Spleen (tissue), 11 donors: Measurements from ENCODE around the gene RPA3. TPM values are rescaled to one million over a fixed set of nuclear protein-coding genes. Genes with fewer than 3 reads are reported as not detected.

Source experiments
- DNase-seq: peaks from one replicate; pipeline ENCODE4 v3.0.0-alpha.2; 2020
- H3K27ac ChIP-seq, 8 donors: fragments of 200-600 bp; sonication (generic) in 7 of 8; 1 replicate in 4 of 8; 2 replicates in 4 of 8; pipeline versions ENCODE4 v1.5.0 to v1.8.0; 2016 to 2021; ENCODE audit warnings: inconsistent platforms in 4 of 8, mild to moderate bottlenecking in 4 of 8, moderate library complexity in 1 of 8
- H3K27me3 ChIP-seq, 7 donors: fragments of 200-600 bp; sonication (generic) in 6 of 7; replicated peaks in 1 of 7; 1 replicate in 4 of 7; 2 replicates in 3 of 7; pipeline versions ENCODE4 v1.5.0 to v1.8.0; 2016 to 2021; ENCODE audit warnings: inconsistent platforms in 3 of 7, mild to moderate bottlenecking in 1 of 7
- H3K36me3 ChIP-seq, 6 donors: fragments of 200-600 bp; sonication (generic) in 5 of 6; 1 replicate in 4 of 6; 2 replicates in 2 of 6; pipeline versions ENCODE4 v1.5.0 to v1.8.0; 2016 to 2021; ENCODE audit warnings: inconsistent platforms in 2 of 6
- H3K4me1 ChIP-seq, 6 donors: fragments of 200-600 bp; sonication (generic) in 5 of 6; 1 replicate in 3 of 6; 2 replicates in 3 of 6; pipeline versions ENCODE4 v1.5.0 to v1.8.0; 2016 to 2021; ENCODE audit warnings: inconsistent platforms in 3 of 6
- H3K4me3 ChIP-seq, 8 donors: fragments of 200-600 bp; sonication (generic) in 7 of 8; 1 replicate in 4 of 8; 2 replicates in 4 of 8; pipeline versions ENCODE4 v1.5.0 to v1.8.0; 2016 to 2021; ENCODE audit warnings: inconsistent platforms in 4 of 8, mild to moderate bottlenecking in 4 of 8, moderate library complexity in 2 of 8
- H3K9me3 ChIP-seq, 8 donors: fragments of 200-600 bp; sonication (generic) in 7 of 8; 1 replicate in 4 of 8; 2 replicates in 4 of 8; pipeline versions ENCODE4 v1.5.0 to v1.8.0; 2016 to 2021; ENCODE audit warnings: inconsistent platforms in 4 of 8
- POLR2A ChIP-seq, 3 donors: fragments of 450-650 bp; IDR thresholded peaks; one replicate each; pipeline ENCODE4 v1.5.1; 2017; ENCODE audit warnings: antibody characterized with exemption in 3 of 3, mild to moderate bottlenecking in 1 of 3
- POLR2AphosphoS5 ChIP-seq, 3 donors: sonication (generic); formaldehyde crosslinking; IDR thresholded peaks; one replicate each; pipeline ENCODE4 v1.5.1; 2017; ENCODE audit warnings: antibody characterized with exemption in 3 of 3
- WGBS, 5 donors: extraction: QIAGEN DNeasy Blood & Tissue Kit in 3 of 5; methylation state at CpG; one replicate each; pipeline versions ENCODE4 v1.1.5 to v1.1.7; 2013 to 2018; 5-methylcytosine and 5-hydroxymethylcytosine counted together
- intact Hi-C: fragments of 100-400 bp; cut with DNase I; formaldehyde crosslinking; loops from one replicate; pipeline ENCODE4 v1.15.0; 2023; ENCODE audit warnings: low total_unique reads
- polyA plus RNA-seq, 3 donors: library from polyadenylated mRNA; stranded (reverse); fragments of 200-250 nt; gene quantifications; one replicate each; pipeline ENCODE4 v1.2.1, GENCODE V29; 2013
- total RNA-seq, 7 donors: library from RNA; depleted of rRNA in 3 of 7; stranded (reverse); fragments of >200 nt in 3 of 7; fragmentation: NEBNext Ultra II Directional in 4 of 7; extraction: Animal tissue kit (Norgen Biotek cat#: 25700) in 4 of 7; gene quantifications; one replicate each; pipeline versions ENCODE4 v1.1.0 to v1.2.1, GENCODE V29; 2016 to 2021
- TF ChIP-seq, protein P1 (sequence below), 11 experiments: fragments of 200-600 bp in 7 of 11; fragments of 450-650 bp in 4 of 11; sonication (generic) in 4 of 11; IDR thresholded peaks in 8 of 11; conservative IDR thresholded peaks in 3 of 11; 1 replicate in 7 of 11; 2 replicates in 4 of 11; pipeline versions ENCODE4 v1.4.0 to v1.8.0; 2016 to 2021; ENCODE audit warnings: antibody characterized with exemption in 11 of 11, inconsistent platforms in 4 of 11, mild to moderate bottlenecking in 1 of 11
- donor health status: healthy with polysubstance abuse.
- donor health status: DM: no; HTN: no; CAD: no; lungs with moderate emphysema.
- donor health status: DM: no; HTN: no; CAD: no.
- donor health status: Bipolar disorder and iron deficiency.
- donor health status: healthy.
- donor health status: DM: no; HTN: no; CAD: no.
- donor health status: DM: yes; HTN: yes; CAD: no.

Gene RPA3
- total and polyA plus RNA-seq, 10 donors = 18.0 to 41.8 (median 28.2) TPM

DNA sequence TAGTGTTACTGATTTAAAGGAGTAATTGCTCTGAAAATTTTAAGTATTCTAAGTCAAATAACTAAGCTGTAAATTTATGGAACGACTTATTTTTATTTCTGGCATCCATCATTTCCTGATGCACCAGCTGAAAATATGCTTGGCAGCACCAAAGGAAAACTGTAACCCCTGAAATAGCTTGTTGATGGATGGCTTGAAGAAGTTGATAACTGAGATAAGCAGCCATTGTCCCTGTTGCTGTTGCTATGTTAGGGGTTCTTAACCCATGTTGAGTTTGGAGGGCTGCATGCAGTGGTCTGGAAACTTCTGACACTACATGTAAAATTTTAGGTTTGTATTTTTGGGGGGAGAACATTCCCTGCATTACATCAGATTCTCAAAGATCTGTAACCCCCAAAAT is 30.6 kb downstream of the RPA3 start:
- intact Hi-C loops = loop anchor here (5.0 to 10.0 kb wide), 2 partner anchors 80 to 527 kb away; no protein-coding TSS in a partner anchor
- Histone ChIP-seq H3K27ac (peak overlapping the region in 6 of 8 donors; percentile 18 to 73 (median 45)), H3K36me3 (no peaks in the 10 kb centered on the region), H3K27me3 (no peaks in the 10 kb centered on the region), H3K4me1 (peaks cover 5 to 30% (median 15%) of the 10 kb centered on the region in 6 donors), H3K4me3 (no peak overlapping the region), H3K9me3 (no peaks in the 10 kb centered on the region)
- 21 to 41% (median 29%) methylated on average over 1 of the region's 1 CpG for WGBS, 5 donors
- TF ChIP-seq POLR2A (IDR thresholded peaks at IDR 0.05) = no peak
- no peak for TF ChIP-seq POLR2AphosphoS5 (IDR thresholded peaks at IDR 0.05)
- TF ChIP-seq, protein P1, sequence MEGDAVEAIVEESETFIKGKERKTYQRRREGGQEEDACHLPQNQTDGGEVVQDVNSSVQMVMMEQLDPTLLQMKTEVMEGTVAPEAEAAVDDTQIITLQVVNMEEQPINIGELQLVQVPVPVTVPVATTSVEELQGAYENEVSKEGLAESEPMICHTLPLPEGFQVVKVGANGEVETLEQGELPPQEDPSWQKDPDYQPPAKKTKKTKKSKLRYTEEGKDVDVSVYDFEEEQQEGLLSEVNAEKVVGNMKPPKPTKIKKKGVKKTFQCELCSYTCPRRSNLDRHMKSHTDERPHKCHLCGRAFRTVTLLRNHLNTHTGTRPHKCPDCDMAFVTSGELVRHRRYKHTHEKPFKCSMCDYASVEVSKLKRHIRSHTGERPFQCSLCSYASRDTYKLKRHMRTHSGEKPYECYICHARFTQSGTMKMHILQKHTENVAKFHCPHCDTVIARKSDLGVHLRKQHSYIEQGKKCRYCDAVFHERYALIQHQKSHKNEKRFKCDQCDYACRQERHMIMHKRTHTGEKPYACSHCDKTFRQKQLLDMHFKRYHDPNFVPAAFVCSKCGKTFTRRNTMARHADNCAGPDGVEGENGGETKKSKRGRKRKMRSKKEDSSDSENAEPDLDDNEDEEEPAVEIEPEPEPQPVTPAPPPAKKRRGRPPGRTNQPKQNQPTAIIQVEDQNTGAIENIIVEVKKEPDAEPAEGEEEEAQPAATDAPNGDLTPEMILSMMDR (IDR thresholded peaks at IDR 0.05 in 8 of 11, conservative IDR thresholded peaks at IDR 0.05 in 3 of 11) = no peak
- no peak for DNase-seq

DNA sequence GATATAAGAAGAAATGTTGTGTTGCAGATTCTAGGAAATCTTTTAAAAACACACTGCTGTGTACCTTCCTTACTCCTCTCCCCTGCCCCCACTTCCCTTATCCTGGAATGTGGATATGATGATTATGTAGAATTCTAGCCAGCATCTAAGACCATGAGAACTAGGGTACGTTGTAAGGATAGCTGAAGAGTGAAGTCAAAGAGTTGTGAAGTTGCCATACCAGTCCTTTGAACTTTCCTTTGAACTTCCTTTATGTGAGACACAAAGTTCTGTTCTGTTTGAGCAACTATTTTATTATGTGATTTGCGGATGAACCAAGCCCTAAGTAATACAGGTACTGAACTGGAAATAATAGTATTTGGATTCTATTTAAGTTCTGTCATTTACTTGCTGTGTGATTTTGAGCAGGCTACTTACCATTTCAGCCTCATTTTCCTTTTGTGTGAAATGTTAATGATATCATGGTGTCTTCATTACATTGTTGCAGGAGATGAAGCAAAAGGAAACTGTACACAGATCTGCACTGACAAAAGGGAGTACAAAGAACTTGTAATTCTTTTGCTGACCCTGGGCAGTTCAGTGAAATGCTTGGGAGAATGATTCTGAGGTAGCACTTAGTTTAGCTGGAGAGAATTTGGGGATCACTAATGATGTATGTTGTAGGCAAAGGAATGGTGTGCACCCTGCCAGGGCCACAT is 31.4 kb downstream of the RPA3 start:
- 77 to 83% (median 81%) methylated on average over 2 of the region's 2 CpGs for WGBS, 5 donors
- Histone ChIP-seq H3K27me3 (no peaks in the 10 kb centered on the region), H3K4me1 (peaks cover 5 to 37% (median 20%) of the 10 kb centered on the region in 6 donors), H3K9me3 (no peaks in the 10 kb centered on the region), H3K36me3 (no peaks in the 10 kb centered on the region), H3K27ac (peak overlapping the region in 5 of 8 donors; percentile 41 to 73 (median 53)), H3K4me3 (no peak overlapping the region)
- no peak for DNase-seq
- intact Hi-C loops = loop anchor here (5.0 to 10.0 kb wide), 2 partner anchors 80 to 528 kb away; no protein-coding TSS in a partner anchor
- TF ChIP-seq, protein P1 (IDR thresholded peaks at IDR 0.05 in 8 of 11, conservative IDR thresholded peaks at IDR 0.05 in 3 of 11) = no peak
- TF ChIP-seq POLR2AphosphoS5 (IDR thresholded peaks at IDR 0.05) (no peak), POLR2A (IDR thresholded peaks at IDR 0.05) (no peak)

DNA sequence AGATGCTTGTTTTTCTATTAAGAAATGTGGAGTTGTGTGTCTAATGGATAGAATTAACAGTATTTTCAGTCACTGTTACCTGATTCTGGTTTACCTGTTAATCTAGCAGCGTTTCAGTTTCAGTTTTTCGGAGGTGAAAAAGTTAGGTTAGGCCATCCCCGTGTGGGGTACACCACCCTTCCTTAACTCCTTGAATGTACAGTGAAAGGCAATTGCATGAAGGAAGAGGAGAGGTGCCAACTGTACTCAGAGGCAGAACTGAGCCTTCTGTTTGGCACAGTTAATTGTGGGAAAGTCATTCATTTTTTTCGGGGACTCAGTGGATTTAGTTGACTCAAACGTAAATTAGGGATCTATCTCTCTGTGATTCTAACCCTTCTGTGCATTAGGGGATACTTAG is 35.5 kb downstream of the RPA3 start:
- Histone ChIP-seq H3K27ac (peak overlapping the region in 1 of 8 donors; percentile 8), H3K4me3 (no peak overlapping the region), H3K27me3 (no peaks in the 10 kb centered on the region), H3K36me3 (peaks cover 0 to 2% (median 0%) of the 10 kb centered on the region in 6 donors), H3K9me3 (peaks cover 0 to 3% (median 2%) of the 10 kb centered on the region in 8 donors), H3K4me1 (peaks cover 14 to 43% (median 32%) of the 10 kb centered on the region in 6 donors)
- TF ChIP-seq POLR2AphosphoS5 (IDR thresholded peaks at IDR 0.05) (no peak), POLR2A (IDR thresholded peaks at IDR 0.05) (no peak)
- TF ChIP-seq, protein P1 (IDR thresholded peaks at IDR 0.05 in 8 of 11, conservative IDR thresholded peaks at IDR 0.05 in 3 of 11) = no peak
- intact Hi-C loops = loop anchor here (10.0 kb wide), 1 partner anchor 532 kb away; no protein-coding TSS in a partner anchor
- DNase-seq = no peak
- WGBS, 5 donors = 62 to 84% (median 67%) methylated on average over 5 of the region's 5 CpGs

DNA sequence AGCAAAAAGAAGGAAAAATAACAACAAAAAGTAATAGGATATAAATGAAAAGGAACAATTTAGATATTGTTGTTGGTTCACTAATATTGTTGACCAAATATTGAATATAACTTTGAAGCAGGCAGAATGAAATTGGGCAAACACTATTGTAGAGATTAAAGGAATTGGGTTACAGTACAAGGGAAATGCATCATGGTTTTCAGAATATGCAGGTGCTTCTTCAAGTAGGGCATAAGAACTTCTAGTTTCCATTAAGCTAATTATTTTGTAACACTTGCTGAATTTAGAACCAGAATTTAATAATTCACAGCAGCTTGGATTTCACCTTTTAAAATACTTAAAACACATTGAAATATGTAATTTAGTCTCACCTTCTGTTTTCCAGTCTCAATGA is 36.5 kb downstream of the RPA3 start:
- H3K36me3 ChIP-seq = peaks cover 0 to 9% (median 0%) of the 10 kb centered on the region in 6 donors
- peak overlapping the region in 5 of 8 donors; percentile 52 to 66 (median 65) for H3K27ac ChIP-seq
- no peaks in the 10 kb centered on the region for H3K27me3 ChIP-seq
- TF ChIP-seq POLR2A (IDR thresholded peaks at IDR 0.05) = no peak
- TF ChIP-seq, protein P1 (IDR thresholded peaks at IDR 0.05 in 8 of 11, conservative IDR thresholded peaks at IDR 0.05 in 3 of 11) = no peak
- no peak for TF ChIP-seq POLR2AphosphoS5 (IDR thresholded peaks at IDR 0.05)
- no peak overlapping the region for H3K4me3 ChIP-seq
- H3K9me3 ChIP-seq = peaks cover 0 to 11% (median 9%) of the 10 kb centered on the region in 8 donors
- peaks cover 9 to 34% (median 23%) of the 10 kb centered on the region in 6 donors for H3K4me1 ChIP-seq
- no peak for DNase-seq
- intact Hi-C loops = loop anchor here (10.0 kb wide), 1 partner anchor 533 kb away; no protein-coding TSS in a partner anchor
